Mesenchymal stem cell (in vitro differentiated cells and primary cell): ENCODE measurements around the gene C10orf90.

Experiments used
- DNase-seq: peaks from one replicate; pipeline ENCODE4 v3.0.0-alpha.2; 2013
- H2AFZ ChIP-seq: one replicate; pipeline ENCODE4 v1.6.1; 2013; ENCODE audit warnings: low read depth, mild to moderate bottlenecking, control low read depth, inconsistent platforms, low read length, moderate library complexity
- H2AK5ac ChIP-seq: 2 replicates; pipeline ENCODE4 v1.6.1; 2013; ENCODE audit warnings: low read length, moderate library complexity, mild to moderate bottlenecking, inconsistent platforms; ENCODE audit not compliant: severe bottlenecking
- H2BK120ac ChIP-seq: one replicate; pipeline ENCODE4 v1.6.1; 2013; ENCODE audit warnings: low read depth, mild to moderate bottlenecking, inconsistent platforms, low read length, moderate library complexity
- H2BK12ac ChIP-seq, 2 experiments: one replicate each; pipeline ENCODE4 v1.6.1; 2013; ENCODE audit warnings: inconsistent platforms in 2 of 2, low read length in 2 of 2, mild to moderate bottlenecking in 2 of 2, moderate library complexity in 2 of 2, control low read depth in 1 of 2
- H2BK15ac ChIP-seq: one replicate; pipeline ENCODE4 v1.6.1; 2013; ENCODE audit warnings: mild to moderate bottlenecking, low read depth, inconsistent platforms; ENCODE audit not compliant: poor library complexity, severe bottlenecking
- H2BK5ac ChIP-seq: 2 replicates; pipeline ENCODE4 v1.6.1; 2013; ENCODE audit warnings: low read depth, mild to moderate bottlenecking, low read length, control low read depth, inconsistent platforms; ENCODE audit not compliant: poor library complexity, severe bottlenecking
- H3K14ac ChIP-seq, 2 experiments: one replicate each; pipeline ENCODE4 v1.6.1; 2013; ENCODE audit warnings: inconsistent platforms in 2 of 2, low read length in 2 of 2, control low read depth in 1 of 2, mild to moderate bottlenecking in 1 of 2, moderate library complexity in 1 of 2
- H3K18ac ChIP-seq, 2 experiments: one replicate each; pipeline ENCODE4 v1.6.1; 2013; ENCODE audit warnings: inconsistent platforms in 2 of 2, low read length in 2 of 2, control low read depth in 1 of 2, low read depth in 1 of 2, mild to moderate bottlenecking in 1 of 2
- H3K23ac ChIP-seq, 2 experiments: one replicate each; pipeline ENCODE4 v1.6.1; 2013; ENCODE audit warnings: inconsistent platforms in 2 of 2, low read length in 2 of 2, mild to moderate bottlenecking in 2 of 2, moderate library complexity in 2 of 2, control low read depth in 1 of 2
- H3K27ac ChIP-seq: 2 replicates; pipeline ENCODE4 v1.5.1; 2013; ENCODE audit warnings: mild to moderate bottlenecking, moderate library complexity, low read length, control low read depth, inconsistent platforms; ENCODE audit not compliant: poor library complexity, severe bottlenecking
- H3K27me3 ChIP-seq, 2 experiments: 2 replicates each; pipeline versions ENCODE4 v1.6.1 to v1.7.0; 2013; ENCODE audit warnings: low read length in 2 of 2, mild to moderate bottlenecking in 2 of 2, moderate library complexity in 2 of 2, control low read depth in 1 of 2, inconsistent platforms in 1 of 2; ENCODE audit not compliant: control insufficient read depth in 1 of 2, insufficient read depth in 1 of 2
- H3K36me3 ChIP-seq, 2 experiments: 2 replicates each; pipeline versions ENCODE4 v1.6.1 to v1.7.0; 2013; ENCODE audit warnings: low read length in 2 of 2, control low read depth in 1 of 2, inconsistent platforms in 1 of 2, low read depth in 1 of 2, mild to moderate bottlenecking in 1 of 2; ENCODE audit not compliant: insufficient read depth in 2 of 2, control insufficient read depth in 1 of 2
- H3K4ac ChIP-seq, 2 experiments: one replicate each; pipeline ENCODE4 v1.6.1; 2013; ENCODE audit warnings: inconsistent platforms in 2 of 2, low read length in 2 of 2, mild to moderate bottlenecking in 2 of 2, moderate library complexity in 2 of 2, control low read depth in 1 of 2, low read depth in 1 of 2
- H3K4me1 ChIP-seq: 2 replicates; pipeline ENCODE4 v1.6.1; 2013; ENCODE audit warnings: low read depth, low read length, control low read depth; ENCODE audit not compliant: control insufficient read depth, insufficient read depth
- H3K4me2 ChIP-seq: 2 replicates; pipeline ENCODE4 v1.6.1; 2013; ENCODE audit warnings: low read length, mild to moderate bottlenecking, inconsistent platforms; ENCODE audit not compliant: poor library complexity, severe bottlenecking
- H3K4me3 ChIP-seq, 2 experiments: 2 replicates each; pipeline versions ENCODE4 v1.5.1 to v1.7.0; 2013; ENCODE audit warnings: low read length in 2 of 2, mild to moderate bottlenecking in 2 of 2, control low read depth in 1 of 2, low read depth in 1 of 2; ENCODE audit not compliant: insufficient read depth in 1 of 2
- H3K79me1 ChIP-seq: replicated peaks from 2 replicates; pipeline ENCODE4 v1.6.1; 2013; ENCODE audit warnings: mild to moderate bottlenecking, control low read depth, low read length, inconsistent platforms; ENCODE audit not compliant: poor library complexity, severe bottlenecking
- H3K9ac ChIP-seq: 2 replicates; pipeline ENCODE4 v1.7.0; 2013; ENCODE audit warnings: mild to moderate bottlenecking, low read length, moderate library complexity
- H3K9me3 ChIP-seq: 2 replicates; pipeline ENCODE4 v1.7.0; 2013; ENCODE audit warnings: mild to moderate bottlenecking, low read length; ENCODE audit not compliant: control insufficient read depth
- H4K8ac ChIP-seq: one replicate; pipeline ENCODE4 v1.6.1; 2013; ENCODE audit warnings: inconsistent platforms, mild to moderate bottlenecking, low read length, moderate library complexity
- H4K91ac ChIP-seq: one replicate; pipeline ENCODE4 v1.6.1; 2013; ENCODE audit warnings: mild to moderate bottlenecking, low read length, inconsistent platforms
- WGBS: methylation state at CpG from one replicate; pipeline ENCODE4 v1.1.7; 2013; ENCODE audit warnings: mixed read lengths; 5-methylcytosine and 5-hydroxymethylcytosine counted together

The C10orf90 gene

GRCh38 chr10:126586128-126586527 lies 84.4 kb downstream of the C10orf90 start:
- Histone ChIP-seq H3K4me3 (no peak overlapping the region), H2BK120ac (no peak overlapping the region), H2BK5ac (no peak overlapping the region), H3K14ac (no peak overlapping the region), H3K4me1 (no peaks in the 10 kb centered on the region), H2AFZ (no peak overlapping the region), H3K27ac (no peak overlapping the region), H3K79me1 (no peaks in the 10 kb centered on the region), H4K91ac (no peak overlapping the region), H2BK15ac (no peak overlapping the region), H3K4me2 (no peak overlapping the region), H3K27me3 (peaks cover 46 to 47% of the 10 kb centered on the region in 2 experiments), H3K18ac (no peak overlapping the region), H3K4ac (no peak overlapping the region), H4K8ac (no peak overlapping the region), H3K36me3 (no peaks in the 10 kb centered on the region), H3K9me3 (no peaks in the 10 kb centered on the region), H2BK12ac (no peak overlapping the region), H2AK5ac (no peak overlapping the region), H3K9ac (no peak overlapping the region), H3K23ac (no peak overlapping the region)
- no peak for DNase-seq
- 81% methylated on average over 14 of the region's 14 CpGs for WGBS

GRCh38 chr10:126585249-126586017 lies 85.1 kb downstream of the C10orf90 start:
- Histone ChIP-seq H3K4me3 (no peak overlapping the region), H3K36me3 (no peaks in the 10 kb centered on the region), H3K18ac (no peak overlapping the region), H3K27me3 (peaks cover 48 to 52% of the 10 kb centered on the region in 2 experiments), H2BK12ac (no peak overlapping the region), H3K9me3 (no peaks in the 10 kb centered on the region), H2BK15ac (no peak overlapping the region), H3K4me1 (no peaks in the 10 kb centered on the region), H3K4me2 (no peak overlapping the region), H2AFZ (no peak overlapping the region), H2BK120ac (no peak overlapping the region), H3K79me1 (no peaks in the 10 kb centered on the region), H3K27ac (no peak overlapping the region), H3K23ac (no peak overlapping the region), H4K8ac (no peak overlapping the region), H2AK5ac (no peak overlapping the region), H4K91ac (no peak overlapping the region), H3K14ac (no peak overlapping the region), H3K4ac (no peak overlapping the region), H2BK5ac (no peak overlapping the region), H3K9ac (no peak overlapping the region)
- WGBS = 94% methylated on average over 3 of the region's 6 CpGs
- DNase-seq = no peak

GRCh38 chr10:126584836-126585235 lies 85.7 kb downstream of the C10orf90 start:
- Histone ChIP-seq H4K8ac (no peak overlapping the region), H3K27ac (no peak overlapping the region), H2BK5ac (no peak overlapping the region), H4K91ac (no peak overlapping the region), H2BK12ac (no peak overlapping the region), H3K9me3 (no peaks in the 10 kb centered on the region), H2BK15ac (no peak overlapping the region), H3K4me2 (no peak overlapping the region), H3K23ac (no peak overlapping the region), H2BK120ac (no peak overlapping the region), H3K18ac (no peak overlapping the region), H2AFZ (no peak overlapping the region), H3K79me1 (no peaks in the 10 kb centered on the region), H3K4ac (no peak overlapping the region), H3K4me3 (no peak overlapping the region), H3K14ac (no peak overlapping the region), H3K36me3 (no peaks in the 10 kb centered on the region), H2AK5ac (no peak overlapping the region), H3K9ac (no peak overlapping the region), H3K4me1 (no peaks in the 10 kb centered on the region), H3K27me3 (peaks cover 48 to 52% of the 10 kb centered on the region in 2 experiments)
- no peak for DNase-seq
- 84% methylated on average over 3 of the region's 3 CpGs for WGBS

GRCh38 chr10:126583552-126584200 lies 86.8 kb downstream of the C10orf90 start:
- Histone ChIP-seq H3K9ac (no peak overlapping the region), H3K79me1 (no peaks in the 10 kb centered on the region), H3K23ac (no peak overlapping the region), H2BK12ac (no peak overlapping the region), H3K4me3 (no peak overlapping the region), H4K91ac (no peak overlapping the region), H3K18ac (no peak overlapping the region), H2BK120ac (no peak overlapping the region), H2BK5ac (no peak overlapping the region), H2AK5ac (no peak overlapping the region), H3K27ac (no peak overlapping the region), H3K9me3 (no peaks in the 10 kb centered on the region), H3K4me1 (no peaks in the 10 kb centered on the region), H3K36me3 (no peaks in the 10 kb centered on the region), H2AFZ (no peak overlapping the region), H3K4ac (no peak overlapping the region), H3K14ac (no peak overlapping the region), H3K27me3 (peaks cover 47 to 52% of the 10 kb centered on the region in 2 experiments), H2BK15ac (no peak overlapping the region), H4K8ac (no peak overlapping the region), H3K4me2 (no peak overlapping the region)
- WGBS = 83% methylated on average over 4 of the region's 6 CpGs
- DNase-seq = no peak
